Measurements from ENCODE around the gene TRMT6.

GRCh38 chr20:5980720-5981538, 30.6 kb upstream of the TRMT6 start:
- TF ChIP-seq SMC3 (IDR thresholded peaks at IDR 0.05; ENCODE audit: low read depth, low read length) (no peak), RCOR1 (IDR thresholded peaks at IDR 0.05; ENCODE audit: low read length) (no peak), CTCF (IDR thresholded peaks at IDR 0.05) (no peak), RXRA (IDR thresholded peaks at IDR 0.05; ENCODE audit: borderline replicate concordance, low read depth) (no peak), FOSL2 (IDR thresholded peaks at IDR 0.05; ENCODE audit: borderline replicate concordance, low read depth) (no peak), EZH2phosphoT487 (IDR thresholded peaks at IDR 0.05; ENCODE audit: borderline replicate concordance, low read depth) (no peak), GABPA (IDR thresholded peaks at IDR 0.05; ENCODE audit: low read depth) (no peak), JUND (IDR thresholded peaks at IDR 0.05) (no peak), YY1 (IDR thresholded peaks at IDR 0.05; ENCODE audit: low read depth) (no peak), EP300 (IDR thresholded peaks at IDR 0.05; ENCODE audit: borderline replicate concordance in 1 of 2, low read depth in 1 of 2, low read length in 1 of 2) (no peak)
